Panc1 (cell line): ENCODE measurements around the gene LRBA. TPM values are rescaled to one million over a fixed set of nuclear protein-coding genes. Genes with fewer than 3 reads are reported as not detected.

ENCODE experiments used
- ATAC-seq: fragments of 200-7000 bp; cut with Tn5 transposase; 2 replicates; pipeline ENCODE4 v1.9.1; 2020; ENCODE audit warnings: mild to moderate bottlenecking, moderate library complexity
- BruUV-seq: library from RNA; stranded (reverse); fragments of 400-500 nt; replicated peaks from 2 replicates; lab custom pipeline; 2021; lab: Mats Ljungman, UMichigan
- CTCF ChIA-PET: fragments of 300-600 bp; sonication (Branson Sonifier 250); formaldehyde crosslinking; loops from one replicate; lab custom pipeline; 2022; ENCODE audit warnings: antibody characterized with exemption; lab: Charles Lee
- POLR2A ChIA-PET: fragments of 300-600 bp; sonication (Branson Sonifier 250); formaldehyde crosslinking; loops from one replicate; lab custom pipeline; 2022; ENCODE audit warnings: antibody characterized with exemption; lab: Charles Lee
- DNase-seq: peaks from one replicate; pipeline ENCODE4 v3.0.0-alpha.2; 2010; ENCODE audit warnings: low read depth, low spot score
- H3K27ac ChIP-seq: 2 replicates; pipeline ENCODE4 v1.5.1; 2011; ENCODE audit warnings: mild to moderate bottlenecking, low read length, inconsistent platforms
- H3K27me3 ChIP-seq: fragments of 200-500 bp; sonication (Bioruptor generic); 2 replicates; pipeline ENCODE4 v1.6.0; 2014; ENCODE audit warnings: low read length, inconsistent platforms; ENCODE audit not compliant: control insufficient read depth, insufficient read depth
- H3K36me3 ChIP-seq: fragments of 200-500 bp; sonication (Bioruptor generic); 2 replicates; pipeline ENCODE4 v1.5.1; 2014; ENCODE audit warnings: inconsistent platforms, mild to moderate bottlenecking, low read length, moderate library complexity; ENCODE audit not compliant: control insufficient read depth, insufficient read depth
- H3K4me1 ChIP-seq: 2 replicates; pipeline ENCODE4 v1.5.1; 2011; ENCODE audit warnings: inconsistent platforms, mild to moderate bottlenecking, low read length, moderate library complexity; ENCODE audit not compliant: control insufficient read depth, insufficient read depth
- H3K4me3 ChIP-seq, 2 experiments: 2 replicates each; pipeline ENCODE4 v1.5.1; 2011 to 2012; ENCODE audit warnings: low read depth in 2 of 2, low read length in 2 of 2, mild to moderate bottlenecking in 2 of 2, inconsistent platforms in 1 of 2, moderate library complexity in 1 of 2
- H3K9me3 ChIP-seq: fragments of 200-500 bp; sonication (Bioruptor generic); 2 replicates; pipeline ENCODE4 v1.5.1; 2014; ENCODE audit warnings: low read depth, mild to moderate bottlenecking, inconsistent platforms, low read length, moderate library complexity; ENCODE audit not compliant: control insufficient read depth, insufficient read depth
- CTCF ChIP-seq: fragments of 450-650 bp; IDR thresholded peaks from 2 replicates; pipeline ENCODE4 v1.5.1; 2017; ENCODE audit warnings: mild to moderate bottlenecking
- POLR2AphosphoS5 ChIP-seq: IDR thresholded peaks from 2 replicates; pipeline ENCODE4 v1.6.1; 2012; ENCODE audit warnings: mild to moderate bottlenecking, low read depth, low read length, moderate library complexity
- REST ChIP-seq, 2 experiments: IDR thresholded peaks; 2 replicates each; pipeline ENCODE4 v1.6.1; 2011 to 2012; ENCODE audit warnings: low read depth in 2 of 2, control low read depth in 1 of 2, low read length in 1 of 2, mild to moderate bottlenecking in 1 of 2, moderate library complexity in 1 of 2; ENCODE audit not compliant: insufficient read depth in 1 of 2
- SIN3A ChIP-seq: IDR thresholded peaks from 2 replicates; pipeline ENCODE4 v1.6.1; 2012; ENCODE audit warnings: low read depth, mild to moderate bottlenecking, low read length, moderate library complexity, borderline replicate concordance; ENCODE audit not compliant: insufficient read depth
- TCF7L2 ChIP-seq: IDR thresholded peaks from 2 replicates; pipeline ENCODE4 v1.6.1; 2011; ENCODE audit warnings: mild to moderate bottlenecking, low read depth, low read length, inconsistent platforms
- in situ Hi-C: cut with HindIII; loops from 2 replicates; pipeline ENCODE4 v1.10.0; 2016; ENCODE audit warnings: low sequenced_read_pairs, low pct_unique_long_range_greater_than_20kb
- intact Hi-C: fragments of 100-400 bp; cut with micrococcal nuclease; formaldehyde crosslinking; loops from one replicate; pipeline ENCODE4 v1.10.0; 2022; ENCODE audit not compliant: unreplicated experiment
- total RNA-seq: library from RNA; stranded (reverse); gene quantifications from one replicate; pipeline ENCODE4 v1.2.1, GENCODE V29; 2021; ENCODE audit not compliant: unreplicated experiment

Gene LRBA
- total RNA-seq, 1 experiment from 2014 or later = 26.4 TPM

- ATAC-seq = no peak
- no peak for DNase-seq
- no peaks in the 10 kb centered on the region for H3K27me3 ChIP-seq
- H3K4me3 ChIP-seq = no peak overlapping the region
- H3K4me1 ChIP-seq = no peaks in the 10 kb centered on the region; the same call in 1 of the 2 replicates
- ChIA-PET POLR2A (no interaction called here), CTCF (no interaction called here)
- no peak overlapping the region for H3K27ac ChIP-seq
- no TSS peak for BruUV-seq
- H3K36me3 ChIP-seq = no peaks in the 10 kb centered on the region
- intact Hi-C loops = no loop called here
- H3K9me3 ChIP-seq = no peaks in the 10 kb centered on the region
- in situ Hi-C loops = no loop called here
- TF ChIP-seq POLR2AphosphoS5 (no peak), SIN3A (no peak), REST (IDR thresholded peaks at IDR 0.05; ENCODE audit: insufficient read depth in 1 of 2, low read depth in 2 of 2, low read length in 1 of 2) (no peak), TCF7L2 (no peak), CTCF (no peak)
These were observed 445.0 kb downstream of the LRBA start for GRCh38 chr4:150569998-150570535.

DNA sequence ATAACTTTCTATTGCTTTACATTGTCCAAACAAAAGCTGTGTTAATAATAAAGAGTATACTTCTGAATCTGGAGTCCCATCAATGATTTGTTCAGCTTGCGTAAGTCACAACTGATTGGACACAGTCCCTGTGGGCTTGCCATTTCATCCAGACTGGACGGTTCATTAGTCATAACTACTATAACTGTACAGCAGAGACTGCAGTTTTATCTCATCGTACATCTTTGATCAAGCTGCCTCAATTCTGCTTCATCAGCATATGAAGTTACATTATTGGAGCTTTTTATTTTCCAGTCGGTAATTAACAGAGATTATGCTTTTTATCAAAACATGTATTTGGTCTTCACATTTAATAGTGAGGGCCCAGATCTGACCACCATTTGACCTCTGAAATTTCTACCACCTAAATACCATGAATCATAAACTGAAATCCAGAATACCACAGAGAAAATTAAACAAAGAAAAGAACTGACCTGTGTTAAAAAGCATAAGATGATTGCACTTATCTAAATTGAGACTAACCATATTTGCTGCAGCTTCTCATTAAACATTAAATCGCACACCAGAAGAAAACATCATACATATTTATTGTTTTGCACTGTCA lies 445.6 kb downstream of the LRBA start:
- POLR2A ChIA-PET = no interaction called here
- H3K36me3 ChIP-seq = no peaks in the 10 kb centered on the region
- intact Hi-C loops = no loop called here
- CTCF ChIA-PET = no interaction called here
- no peak overlapping the region for H3K4me3 ChIP-seq
- H3K27ac ChIP-seq = no peak overlapping the region
- no TSS peak for BruUV-seq
- no peak for TF ChIP-seq SIN3A
- TF ChIP-seq POLR2AphosphoS5 = no peak
- TF ChIP-seq REST (IDR thresholded peaks at IDR 0.05; ENCODE audit: insufficient read depth in 1 of 2, low read depth in 2 of 2, low read length in 1 of 2) = no peak
- no peak for TF ChIP-seq CTCF
- TF ChIP-seq TCF7L2 = no peak
- ATAC-seq (no peak), DNase-seq (no peak)
- no peaks in the 10 kb centered on the region for H3K27me3 ChIP-seq
- H3K4me1 ChIP-seq = no peaks in the 10 kb centered on the region; the same call in 1 of the 2 replicates
- H3K9me3 ChIP-seq = no peaks in the 10 kb centered on the region
- in situ Hi-C loops = no loop called here
